Measurements from ENCODE around the gene FADS2.

GRCh38 chr11:61897387-61898246 lies 69.5 kb downstream of the FADS2 start:
- TF ChIP-seq ZSCAN29 (IDR thresholded peaks at IDR 0.05) (no peak), EGR1 (IDR thresholded peaks at IDR 0.05; ENCODE audit: borderline replicate concordance in 1 of 2, low read depth in 2 of 2, low read length in 2 of 2) (no peak), BCL11A (IDR thresholded peaks at IDR 0.05; ENCODE audit: low read depth, low read length) (no peak), POLR2A (IDR thresholded peaks at IDR 0.05; ENCODE audit: low read depth, low read length) (no peak), RFX5 (IDR thresholded peaks at IDR 0.05; ENCODE audit: low read depth, low read length) (no peak), TAF1 (IDR thresholded peaks at IDR 0.05; ENCODE audit: borderline replicate concordance, low read depth, low read length) (no peak), KDM1A (IDR thresholded peaks at IDR 0.05; ENCODE audit: borderline replicate concordance) (no peak), MAX (IDR thresholded peaks at IDR 0.05; ENCODE audit: low read depth, low read length) (no peak), YY1 (IDR thresholded peaks at IDR 0.05; ENCODE audit: low read depth, low read length) (0 out of 2 replicates have a peak, but pooled peaks have one; percentile 42), CREM (IDR thresholded peaks at IDR 0.05; ENCODE audit: low read depth) (no peak), ASH2L (IDR thresholded peaks at IDR 0.05; ENCODE audit: borderline replicate concordance, low read depth) (no peak), MXI1 (IDR thresholded peaks at IDR 0.05; ENCODE audit: low read depth, low read length) (no peak), FOXM1 (IDR thresholded peaks at IDR 0.05; ENCODE audit: low read depth, low read length) (no peak)
- TF ChIP-seq, protein P1, sequence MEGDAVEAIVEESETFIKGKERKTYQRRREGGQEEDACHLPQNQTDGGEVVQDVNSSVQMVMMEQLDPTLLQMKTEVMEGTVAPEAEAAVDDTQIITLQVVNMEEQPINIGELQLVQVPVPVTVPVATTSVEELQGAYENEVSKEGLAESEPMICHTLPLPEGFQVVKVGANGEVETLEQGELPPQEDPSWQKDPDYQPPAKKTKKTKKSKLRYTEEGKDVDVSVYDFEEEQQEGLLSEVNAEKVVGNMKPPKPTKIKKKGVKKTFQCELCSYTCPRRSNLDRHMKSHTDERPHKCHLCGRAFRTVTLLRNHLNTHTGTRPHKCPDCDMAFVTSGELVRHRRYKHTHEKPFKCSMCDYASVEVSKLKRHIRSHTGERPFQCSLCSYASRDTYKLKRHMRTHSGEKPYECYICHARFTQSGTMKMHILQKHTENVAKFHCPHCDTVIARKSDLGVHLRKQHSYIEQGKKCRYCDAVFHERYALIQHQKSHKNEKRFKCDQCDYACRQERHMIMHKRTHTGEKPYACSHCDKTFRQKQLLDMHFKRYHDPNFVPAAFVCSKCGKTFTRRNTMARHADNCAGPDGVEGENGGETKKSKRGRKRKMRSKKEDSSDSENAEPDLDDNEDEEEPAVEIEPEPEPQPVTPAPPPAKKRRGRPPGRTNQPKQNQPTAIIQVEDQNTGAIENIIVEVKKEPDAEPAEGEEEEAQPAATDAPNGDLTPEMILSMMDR (IDR thresholded peaks at IDR 0.05 in 2 of 3, conservative IDR thresholded peaks at IDR 0.05 in 1 of 3; ENCODE audit: control insufficient read depth in 2 of 3, extremely low read depth in 1 of 3, insufficient read depth in 1 of 3, low read depth in 3 of 3, low read length in 3 of 3): peak; percentile 86 to 95 (median 89)

Data from GM12878 (cell line).